NB4 (cell line): Measurements from ENCODE around the gene MYO1D.

Experiments used
- POLR2A ChIP-seq: IDR thresholded peaks from 2 replicates; pipeline ENCODE4 v1.6.1; 2011; ENCODE audit warnings: mild to moderate bottlenecking; ENCODE audit not compliant: insufficient read length; ENCODE audit errors: extremely low read depth
- TF ChIP-seq, protein P1 (sequence below): IDR thresholded peaks from one replicate; pipeline ENCODE4 v1.5.1; 2012; ENCODE audit warnings: low read depth, low read length

DNA sequence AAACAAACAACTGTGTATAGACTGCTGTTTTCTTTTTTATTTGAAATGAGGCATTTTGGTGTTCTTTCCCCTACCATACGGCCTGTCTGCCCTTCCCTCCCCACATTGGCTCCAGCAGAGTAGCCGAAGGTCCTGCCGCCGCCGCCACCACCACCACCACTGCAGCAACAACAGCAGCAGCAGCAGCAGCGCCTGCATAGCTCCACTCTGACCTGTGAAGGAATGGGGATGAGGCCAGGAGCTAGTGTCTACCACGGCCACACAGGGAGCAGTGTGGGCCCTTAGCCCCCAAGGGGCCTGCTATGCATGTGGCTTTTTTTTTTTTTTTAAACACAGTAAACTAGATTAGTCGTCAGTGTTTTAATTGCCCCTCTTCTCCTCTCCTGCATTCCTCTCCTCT lies 395.7 kb downstream of the MYO1D start:
- TF ChIP-seq, protein P1, sequence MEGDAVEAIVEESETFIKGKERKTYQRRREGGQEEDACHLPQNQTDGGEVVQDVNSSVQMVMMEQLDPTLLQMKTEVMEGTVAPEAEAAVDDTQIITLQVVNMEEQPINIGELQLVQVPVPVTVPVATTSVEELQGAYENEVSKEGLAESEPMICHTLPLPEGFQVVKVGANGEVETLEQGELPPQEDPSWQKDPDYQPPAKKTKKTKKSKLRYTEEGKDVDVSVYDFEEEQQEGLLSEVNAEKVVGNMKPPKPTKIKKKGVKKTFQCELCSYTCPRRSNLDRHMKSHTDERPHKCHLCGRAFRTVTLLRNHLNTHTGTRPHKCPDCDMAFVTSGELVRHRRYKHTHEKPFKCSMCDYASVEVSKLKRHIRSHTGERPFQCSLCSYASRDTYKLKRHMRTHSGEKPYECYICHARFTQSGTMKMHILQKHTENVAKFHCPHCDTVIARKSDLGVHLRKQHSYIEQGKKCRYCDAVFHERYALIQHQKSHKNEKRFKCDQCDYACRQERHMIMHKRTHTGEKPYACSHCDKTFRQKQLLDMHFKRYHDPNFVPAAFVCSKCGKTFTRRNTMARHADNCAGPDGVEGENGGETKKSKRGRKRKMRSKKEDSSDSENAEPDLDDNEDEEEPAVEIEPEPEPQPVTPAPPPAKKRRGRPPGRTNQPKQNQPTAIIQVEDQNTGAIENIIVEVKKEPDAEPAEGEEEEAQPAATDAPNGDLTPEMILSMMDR: no peak
- no peak for TF ChIP-seq POLR2A
